NT2/D1 (cell line): ENCODE data around the gene OPRL1.

Experiments used
- DNase-seq: peaks from one replicate; pipeline ENCODE4 v3.0.0-alpha.2; 2011; ENCODE audit warnings: low read depth, low spot score
- H3K27me3 ChIP-seq: 2 replicates; pipeline ENCODE4 v1.6.0; 2011; ENCODE audit warnings: mild to moderate bottlenecking; ENCODE audit not compliant: insufficient read length, insufficient read depth
- H3K36me3 ChIP-seq: 2 replicates; pipeline ENCODE4 v1.6.1; 2011; ENCODE audit warnings: mild to moderate bottlenecking, low read length, mixed read lengths; ENCODE audit not compliant: insufficient read depth, insufficient read length
- H3K4me1 ChIP-seq: 2 replicates; pipeline ENCODE4 v1.5.1; 2011; ENCODE audit not compliant: insufficient read depth, insufficient read length
- H3K4me3 ChIP-seq: 2 replicates; pipeline ENCODE4 v1.5.1; 2011; ENCODE audit warnings: low read depth; ENCODE audit not compliant: insufficient read length
- H3K9ac ChIP-seq: 2 replicates; pipeline ENCODE4 v1.6.0; 2011; ENCODE audit warnings: low read depth; ENCODE audit not compliant: insufficient read length
- H3K9me3 ChIP-seq: 2 replicates; pipeline ENCODE4 v1.5.1; 2011; ENCODE audit warnings: mild to moderate bottlenecking, low read length; ENCODE audit not compliant: insufficient read depth
- SUZ12 ChIP-seq: IDR thresholded peaks from 2 replicates; pipeline ENCODE4 v1.6.1; 2011; ENCODE audit not compliant: insufficient read length, insufficient read depth; ENCODE audit errors: extremely low read depth
- YY1 ChIP-seq: IDR thresholded peaks from 2 replicates; pipeline ENCODE4 v1.6.1; 2011; ENCODE audit not compliant: insufficient read length, insufficient read depth
- ZNF274 ChIP-seq: IDR thresholded peaks from 2 replicates; pipeline ENCODE4 v1.6.1; 2011; ENCODE audit warnings: mild to moderate bottlenecking, low read depth, low read length

The OPRL1 gene

DNA sequence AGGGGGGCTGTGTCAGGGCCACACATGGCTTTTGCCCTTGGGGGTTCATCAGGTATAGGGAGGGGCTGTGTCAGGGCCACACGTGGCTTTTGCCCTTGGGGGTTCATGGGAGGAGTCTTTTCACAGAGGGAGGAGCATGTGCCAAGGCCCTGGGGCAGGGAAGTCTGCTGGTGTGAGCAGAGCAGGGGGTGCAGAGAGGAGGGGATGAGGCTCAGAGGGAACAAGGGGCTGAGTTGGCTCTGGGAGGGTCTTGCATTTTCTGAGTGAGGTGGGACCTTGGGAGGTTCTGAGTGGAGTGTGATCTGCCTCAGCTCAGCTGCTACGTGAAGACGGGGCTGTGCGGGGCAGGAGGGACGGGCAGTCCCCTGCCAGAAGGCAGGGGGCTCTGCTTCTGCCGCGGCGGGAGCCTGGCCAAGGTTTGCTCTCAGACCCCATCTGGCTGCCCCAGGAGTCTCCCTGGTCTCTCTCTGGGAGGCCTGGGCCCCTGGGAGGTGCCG, 24.4 kb upstream of the OPRL1 start:
- Histone ChIP-seq H3K9ac (peak overlapping the region; percentile 7), H3K9me3 (no peaks in the 10 kb centered on the region), H3K4me3 (no peak overlapping the region), H3K36me3 (no peaks in the 10 kb centered on the region), H3K27me3 (peaks cover under 1% of the 10 kb centered on the region), H3K4me1 (peaks cover 49% of the 10 kb centered on the region)
- no peak for DNase-seq
- TF ChIP-seq SUZ12: no peak
- TF ChIP-seq YY1: no peak
- TF ChIP-seq ZNF274: no peak

- no peak for DNase-seq
- Histone ChIP-seq H3K4me1 (peaks cover 47% of the 10 kb centered on the region), H3K9ac (peak overlapping the region; percentile 38), H3K36me3 (no peaks in the 10 kb centered on the region), H3K4me3 (no peak overlapping the region), H3K27me3 (no peaks in the 10 kb centered on the region), H3K9me3 (no peaks in the 10 kb centered on the region)
- TF ChIP-seq YY1 (no peak), ZNF274 (no peak), SUZ12 (no peak)
These were observed 23.8 kb upstream of the OPRL1 start for GRCh38 chr20:64055893-64056638.

DNA sequence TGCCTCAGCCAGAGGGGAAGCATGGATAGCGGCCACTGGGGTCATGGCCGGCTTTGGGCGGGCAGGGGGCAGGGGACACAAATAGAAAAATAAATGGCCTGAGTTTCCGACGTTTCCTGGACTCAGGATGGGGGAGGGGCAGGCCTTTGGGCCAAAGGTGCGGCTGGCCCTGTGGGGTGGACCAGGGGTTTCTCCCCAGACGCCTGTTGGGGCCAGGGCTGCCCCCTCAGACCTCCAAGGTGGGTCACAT, 23.3 kb upstream of the OPRL1 start:
- peaks cover 44% of the 10 kb centered on the region for H3K4me1 ChIP-seq
- no peaks in the 10 kb centered on the region for H3K36me3 ChIP-seq
- peak overlapping the region; percentile 38 for H3K9ac ChIP-seq
- no peak overlapping the region for H3K4me3 ChIP-seq
- H3K27me3 ChIP-seq: no peaks in the 10 kb centered on the region
- no peaks in the 10 kb centered on the region for H3K9me3 ChIP-seq
- DNase-seq: no peak
- TF ChIP-seq YY1: no peak
- no peak for TF ChIP-seq SUZ12
- no peak for TF ChIP-seq ZNF274

DNA sequence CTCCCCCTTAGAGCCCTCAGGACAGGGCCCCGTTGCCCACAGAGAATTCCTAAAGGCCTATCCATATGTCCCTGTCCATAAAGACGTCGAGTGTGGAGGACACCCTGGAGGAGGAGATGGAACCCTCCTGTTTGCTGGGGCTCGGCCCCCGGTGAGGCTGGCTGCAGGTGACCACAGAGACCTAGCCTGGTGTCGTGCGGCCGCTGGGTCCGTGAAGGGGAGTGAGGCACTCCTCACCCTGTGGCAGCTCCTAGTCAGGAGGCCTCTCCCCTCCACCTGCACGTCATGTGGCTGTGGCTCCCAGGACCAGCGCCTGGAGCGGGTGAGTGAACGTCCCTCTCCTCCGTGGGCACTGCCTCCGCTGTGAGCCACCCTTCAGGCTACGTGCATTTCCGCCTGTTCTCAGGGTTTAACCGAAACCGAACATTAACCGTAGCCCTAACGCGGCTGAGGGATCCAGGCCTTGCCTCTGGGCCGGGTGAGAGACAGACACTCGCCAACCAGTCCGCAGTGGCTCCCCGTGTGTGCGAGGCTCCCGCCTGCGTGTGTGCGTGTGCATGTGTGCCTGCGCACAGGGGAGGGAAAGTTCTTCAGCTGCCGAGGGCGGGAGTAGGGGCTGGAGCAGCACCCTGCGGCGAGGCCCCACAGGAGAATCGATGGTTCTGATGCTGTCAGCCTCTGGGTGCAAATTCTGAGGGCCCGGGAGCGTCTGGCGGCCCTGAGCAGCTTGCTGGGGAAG, 22.8 kb upstream of the OPRL1 start:
- no peaks in the 10 kb centered on the region for H3K36me3 ChIP-seq
- TF ChIP-seq ZNF274 (no peak), YY1 (no peak), SUZ12 (no peak)
- peak overlapping the region; percentile 44 for H3K9ac ChIP-seq
- no peaks in the 10 kb centered on the region for H3K9me3 ChIP-seq
- peaks cover 46% of the 10 kb centered on the region for H3K4me1 ChIP-seq
- no peaks in the 10 kb centered on the region for H3K27me3 ChIP-seq
- DNase-seq: no peak
- H3K4me3 ChIP-seq: no peak overlapping the region

GRCh38 chr20:64057628-64058498, 22.0 kb upstream of the OPRL1 start:
- Histone ChIP-seq H3K4me1 (peaks cover 48% of the 10 kb centered on the region), H3K4me3 (no peak overlapping the region), H3K9me3 (no peaks in the 10 kb centered on the region), H3K36me3 (no peaks in the 10 kb centered on the region), H3K27me3 (no peaks in the 10 kb centered on the region), H3K9ac (peak overlapping the region; percentile 38)
- DNase-seq: peak; percentile 68
- TF ChIP-seq ZNF274 (no peak), YY1 (no peak), SUZ12 (no peak)

DNA sequence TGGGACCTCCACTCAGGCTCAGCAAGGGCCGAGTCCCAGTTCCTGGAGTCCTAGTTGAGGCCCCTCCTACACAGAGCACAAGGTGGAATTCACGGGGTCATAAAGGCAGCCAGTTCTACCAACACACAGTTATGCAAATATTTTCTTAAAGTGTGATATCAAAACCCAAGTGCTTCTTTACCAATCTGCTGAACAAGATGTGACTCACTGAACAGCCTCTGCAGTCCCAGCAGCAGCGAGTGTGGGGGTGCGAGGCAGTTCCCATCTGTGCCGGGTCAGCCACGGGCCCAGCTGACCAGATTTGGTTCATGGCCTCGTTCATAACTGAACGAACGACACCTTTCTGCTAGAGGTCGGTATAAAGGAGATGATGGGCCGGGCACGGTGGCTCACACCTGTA, 21.3 kb upstream of the OPRL1 start:
- peak overlapping the region; percentile 32 for H3K9ac ChIP-seq
- DNase-seq: no peak
- no peak overlapping the region for H3K4me3 ChIP-seq
- H3K9me3 ChIP-seq: no peaks in the 10 kb centered on the region
- no peaks in the 10 kb centered on the region for H3K36me3 ChIP-seq
- peaks cover 42% of the 10 kb centered on the region for H3K4me1 ChIP-seq
- no peaks in the 10 kb centered on the region for H3K27me3 ChIP-seq
- no peak for TF ChIP-seq YY1
- no peak for TF ChIP-seq SUZ12
- TF ChIP-seq ZNF274: no peak

DNA sequence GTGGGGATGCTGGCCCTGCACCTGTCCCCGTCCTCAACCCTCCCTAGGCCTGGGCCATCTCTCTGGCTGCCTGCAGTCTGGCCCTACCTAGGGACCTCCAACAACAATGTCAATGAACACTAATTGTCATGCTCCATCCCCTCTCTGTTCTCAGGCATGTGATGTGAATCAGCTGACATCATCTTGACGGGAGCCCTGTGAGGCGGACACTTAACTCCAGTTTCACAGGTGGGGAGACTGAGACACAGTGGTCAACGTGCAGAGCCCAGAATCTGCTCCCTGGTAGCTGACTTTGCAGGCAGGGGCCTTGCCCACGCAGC, 17.6 kb upstream of the OPRL1 start:
- Histone ChIP-seq H3K9ac (peak overlapping the region; percentile 86), H3K4me1 (peaks cover 34% of the 10 kb centered on the region), H3K27me3 (no peaks in the 10 kb centered on the region), H3K9me3 (no peaks in the 10 kb centered on the region), H3K4me3 (peak overlapping the region; percentile 88), H3K36me3 (no peaks in the 10 kb centered on the region)
- TF ChIP-seq ZNF274 (no peak), YY1 (no peak), SUZ12 (no peak)
- no peak for DNase-seq
